ENCODE measurements around the gene PARVA. TPM values are rescaled to one million over a fixed set of nuclear protein-coding genes. Genes with fewer than 3 reads are reported as not detected.

The PARVA gene
- total RNA-seq, 1 experiment from 2014 or later, result 29.1 TPM

GRCh38 chr11:12410006-12410728, 32.8 kb downstream of the PARVA start:
- Histone ChIP-seq H3K4me3 (ENCODE audit: low read depth in 2 of 2, low read length in 2 of 2) (no peak overlapping the region), H3K9me3 (ENCODE audit: control insufficient read depth, insufficient read depth, low read depth, low read length) (no peaks in the 10 kb centered on the region), H3K27me3 (ENCODE audit: control insufficient read depth, insufficient read depth, low read length) (no peaks in the 10 kb centered on the region), H3K27ac (ENCODE audit: low read length) (no peak overlapping the region), H3K4me1 (ENCODE audit: control insufficient read depth, insufficient read depth, low read length) (peaks cover 10% of the 10 kb centered on the region), H3K36me3 (ENCODE audit: control insufficient read depth, insufficient read depth, low read length) (no peaks in the 10 kb centered on the region)
- intact Hi-C loops (cut with micrococcal nuclease; ENCODE audit: unreplicated experiment), result loop anchor here (10.0 kb wide), 2 partner anchors 265 to 485 kb away; partner anchors contain the start of gene TEAD1
- BruUV-seq (replicated peaks), result no TSS peak
- peak; percentile 51; the same call in 1 of the 2 replicates for ATAC-seq
- CTCF ChIA-PET, result interaction anchor here (0.6 kb wide), 1 partner anchor 1893 kb away, joined by 3 read pairs; no protein-coding TSS in a partner anchor
- in situ Hi-C loops (cut with HindIII; ENCODE audit: low pct_unique_long_range_greater_than_20kb, low sequenced_read_pairs), result no loop called here
- no peak for DNase-seq (ENCODE audit: low read depth, low spot score)
- TF ChIP-seq, protein P1, sequence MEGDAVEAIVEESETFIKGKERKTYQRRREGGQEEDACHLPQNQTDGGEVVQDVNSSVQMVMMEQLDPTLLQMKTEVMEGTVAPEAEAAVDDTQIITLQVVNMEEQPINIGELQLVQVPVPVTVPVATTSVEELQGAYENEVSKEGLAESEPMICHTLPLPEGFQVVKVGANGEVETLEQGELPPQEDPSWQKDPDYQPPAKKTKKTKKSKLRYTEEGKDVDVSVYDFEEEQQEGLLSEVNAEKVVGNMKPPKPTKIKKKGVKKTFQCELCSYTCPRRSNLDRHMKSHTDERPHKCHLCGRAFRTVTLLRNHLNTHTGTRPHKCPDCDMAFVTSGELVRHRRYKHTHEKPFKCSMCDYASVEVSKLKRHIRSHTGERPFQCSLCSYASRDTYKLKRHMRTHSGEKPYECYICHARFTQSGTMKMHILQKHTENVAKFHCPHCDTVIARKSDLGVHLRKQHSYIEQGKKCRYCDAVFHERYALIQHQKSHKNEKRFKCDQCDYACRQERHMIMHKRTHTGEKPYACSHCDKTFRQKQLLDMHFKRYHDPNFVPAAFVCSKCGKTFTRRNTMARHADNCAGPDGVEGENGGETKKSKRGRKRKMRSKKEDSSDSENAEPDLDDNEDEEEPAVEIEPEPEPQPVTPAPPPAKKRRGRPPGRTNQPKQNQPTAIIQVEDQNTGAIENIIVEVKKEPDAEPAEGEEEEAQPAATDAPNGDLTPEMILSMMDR (IDR thresholded peaks at IDR 0.05), result peak; percentile 46; the same call in 1 of the 2 replicates
- no peak for TF ChIP-seq POLR2AphosphoS5 (IDR thresholded peaks at IDR 0.05; ENCODE audit: low read depth, low read length)
- POLR2A ChIA-PET, result no interaction called here

DNA sequence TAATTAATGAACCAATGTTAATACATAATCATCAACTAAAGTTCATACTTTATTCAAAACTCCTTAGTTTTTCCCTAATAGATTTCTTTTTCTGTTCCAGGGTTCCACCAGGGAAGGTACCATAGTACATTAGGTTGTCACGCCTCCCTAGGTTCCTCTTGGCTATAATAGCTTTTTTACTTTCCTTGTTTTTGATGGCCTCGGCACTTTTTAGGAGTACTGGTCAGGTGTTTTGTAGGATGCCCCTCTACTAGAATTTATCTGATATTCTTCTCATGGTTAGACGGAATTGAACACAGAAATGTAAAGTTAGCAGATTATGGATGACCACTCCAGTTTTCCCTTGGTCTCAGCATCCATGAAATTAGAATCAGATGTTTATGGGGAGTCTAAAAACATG, 34.0 kb downstream of the PARVA start:
- DNase-seq (ENCODE audit: low read depth, low spot score) (no peak), ATAC-seq (no peak)
- peak overlapping the region; percentile 20; the same call in 1 of the 2 replicates for H3K27ac ChIP-seq (ENCODE audit: low read length)
- ChIA-PET POLR2A (no interaction called here), CTCF (no interaction called here)
- no peaks in the 10 kb centered on the region for H3K36me3 ChIP-seq (ENCODE audit: control insufficient read depth, insufficient read depth, low read length)
- in situ Hi-C loops (cut with HindIII; ENCODE audit: low pct_unique_long_range_greater_than_20kb, low sequenced_read_pairs) (no loop called here), intact Hi-C loops (cut with micrococcal nuclease; ENCODE audit: unreplicated experiment) (loop anchor here (10.0 kb wide), 2 partner anchors 263 to 483 kb away; partner anchors contain the start of gene TEAD1)
- peaks cover 10% of the 10 kb centered on the region for H3K4me1 ChIP-seq (ENCODE audit: control insufficient read depth, insufficient read depth, low read length)
- no peak overlapping the region for H3K4me3 ChIP-seq (ENCODE audit: low read depth in 2 of 2, low read length in 2 of 2)
- BruUV-seq (replicated peaks), result no TSS peak
- no peaks in the 10 kb centered on the region for H3K9me3 ChIP-seq (ENCODE audit: control insufficient read depth, insufficient read depth, low read depth, low read length)
- no peak for TF ChIP-seq SIN3A (IDR thresholded peaks at IDR 0.05; ENCODE audit: borderline replicate concordance, insufficient read depth, low read depth, low read length)
- no peak for TF ChIP-seq REST (IDR thresholded peaks at IDR 0.05; ENCODE audit: insufficient read depth in 1 of 2, low read depth in 2 of 2, low read length in 1 of 2)
- no peak for TF ChIP-seq TCF7L2 (IDR thresholded peaks at IDR 0.05; ENCODE audit: low read depth, low read length)
- TF ChIP-seq POLR2AphosphoS5 (IDR thresholded peaks at IDR 0.05; ENCODE audit: low read depth, low read length), result no peak
- TF ChIP-seq, protein P1 (IDR thresholded peaks at IDR 0.05), result no peak
- no peaks in the 10 kb centered on the region for H3K27me3 ChIP-seq (ENCODE audit: control insufficient read depth, insufficient read depth, low read length)

All from Panc1 (cell line).